Activated CD4-positive, alpha-beta T cell treated with anti-CD3 and anti-CD28 coated beads for 4 hours (primary cell): Measurements from ENCODE around the gene GON7.

Experiments used
- DNase-seq, 2 donors: peaks; one replicate each; pipeline ENCODE4 v3.0.0-alpha.2; 2020

The GON7 gene

DNA sequence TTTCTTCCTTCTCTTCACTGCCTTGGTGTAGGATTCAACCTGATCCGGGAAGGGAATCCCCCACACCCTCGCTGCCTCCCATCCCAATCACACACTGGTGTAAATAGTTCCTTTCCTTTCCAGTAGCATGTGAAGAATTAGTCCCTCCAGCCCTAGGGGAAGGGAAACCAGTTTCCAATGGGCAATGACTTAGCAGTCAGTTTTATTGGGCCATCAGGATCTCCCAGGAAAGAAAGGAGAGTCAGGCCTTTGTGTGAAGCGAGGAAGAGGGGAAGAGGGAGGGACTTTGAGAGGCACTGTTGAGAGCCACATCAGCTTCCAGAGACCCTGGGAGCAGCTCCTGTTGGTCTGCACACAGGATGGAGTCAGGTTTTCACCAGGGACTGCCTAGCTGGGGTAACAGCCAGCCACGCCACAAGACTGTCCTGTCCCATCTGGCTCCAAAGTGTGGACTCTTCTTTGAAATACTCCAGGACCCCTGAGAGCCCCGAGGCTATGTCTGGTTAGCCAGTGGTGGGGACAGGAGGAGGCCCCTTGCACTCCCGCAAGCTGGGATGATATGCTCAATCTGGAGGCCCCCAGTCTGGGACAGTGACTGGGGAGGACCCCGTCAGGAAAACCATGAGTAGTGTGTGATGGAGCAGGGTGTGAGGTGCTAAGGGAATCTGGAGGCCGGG is 50.0 kb downstream of the GON7 start:
- DNase-seq, result no peak

DNA sequence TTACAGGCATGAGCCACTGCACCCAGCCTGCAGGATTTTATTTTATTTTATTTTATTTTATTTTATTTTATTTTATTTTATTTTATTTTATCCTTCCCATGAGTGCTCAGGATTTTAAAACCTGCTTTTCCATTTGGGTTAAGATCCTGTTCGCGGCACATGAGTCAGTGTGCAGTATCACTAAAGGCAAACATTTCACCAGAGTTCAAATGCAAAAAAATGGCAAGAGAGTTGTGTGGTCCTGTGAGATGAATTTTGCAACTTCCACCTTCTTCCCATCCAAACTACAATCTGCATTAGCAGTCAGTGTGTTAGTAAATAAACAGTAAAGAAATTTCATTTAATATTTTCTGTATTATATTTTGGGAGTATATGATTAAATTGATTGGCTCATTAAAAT is 51.2 kb downstream of the GON7 start:
- DNase-seq, result no peak

DNA sequence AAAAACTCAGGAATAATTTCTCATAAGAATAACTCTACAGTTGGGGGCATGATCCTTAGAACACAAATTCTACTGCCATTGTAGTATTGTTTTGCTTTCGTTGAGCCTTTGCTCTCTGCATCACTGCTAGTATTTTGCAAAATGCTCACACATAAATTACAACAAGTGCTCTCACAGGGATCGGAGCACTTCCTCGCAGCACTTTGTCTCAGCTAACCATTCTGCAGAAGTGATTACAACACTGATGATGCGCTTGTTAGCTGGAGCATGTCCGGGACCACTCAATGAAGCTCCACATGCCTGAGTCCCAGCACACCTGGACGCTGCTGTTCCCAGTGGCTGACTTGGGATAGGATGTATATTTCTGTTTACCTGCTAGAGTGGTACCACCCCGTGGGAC is 53.7 kb downstream of the GON7 start:
- no peak for DNase-seq
